GM18498 (cell line): ENCODE measurements around the gene TBX1.

Source experiments
- ATAC-seq: cut with Tn5 transposase; IDR thresholded peaks from one replicate; pipeline ENCODE4 v1.9.1; 2021; ENCODE audit warnings: mild to moderate bottlenecking, moderate library complexity; ENCODE audit not compliant: unreplicated experiment

The TBX1 gene

GRCh38 chr22:19797086-19798002 is 36.8 kb downstream of the TBX1 start:
- ATAC-seq, result no peak

- ATAC-seq, result no peak
Observed at GRCh38 chr22:19798003-19798665, 37.6 kb downstream of the TBX1 start.

- no peak for ATAC-seq
Observed at GRCh38 chr22:19798891-19799293, 38.3 kb downstream of the TBX1 start.

GRCh38 chr22:19799322-19800190 is 39.0 kb downstream of the TBX1 start:
- ATAC-seq, result no peak

- ATAC-seq, result no peak
Observed at GRCh38 chr22:19800306-19800705, 39.7 kb downstream of the TBX1 start.

- no peak for ATAC-seq
Observed at GRCh38 chr22:19800761-19801244, 40.2 kb downstream of the TBX1 start.

- ATAC-seq, result no peak
Observed at GRCh38 chr22:19801340-19802000, 40.9 kb downstream of the TBX1 start.

- ATAC-seq, result no peak
Observed at GRCh38 chr22:19802001-19802893, 41.7 kb downstream of the TBX1 start.

GRCh38 chr22:19802894-19803735 is 42.5 kb downstream of the TBX1 start:
- no peak for ATAC-seq

GRCh38 chr22:19803736-19804267 is 43.2 kb downstream of the TBX1 start:
- ATAC-seq, result no peak

- ATAC-seq, result no peak
Observed at GRCh38 chr22:19805821-19806212, 45.2 kb downstream of the TBX1 start.

- no peak for ATAC-seq
Observed at GRCh38 chr22:19806213-19807160, 45.9 kb downstream of the TBX1 start.

- ATAC-seq, result no peak
Observed at GRCh38 chr22:19807161-19807913, 46.8 kb downstream of the TBX1 start.

- no peak for ATAC-seq
Observed at GRCh38 chr22:19807914-19808872, 47.6 kb downstream of the TBX1 start.

- no peak for ATAC-seq
Observed at GRCh38 chr22:19808873-19809478, 48.4 kb downstream of the TBX1 start.
